Activated effector memory CD4-positive, alpha-beta T cell treated with anti-CD3 and anti-CD28 coated beads, Interleukin-2, amount 50 U/mL, for 16 hours (primary cell): Measurements from ENCODE around the gene PPP2R2D.
A peak's percentile ranks its signal among the peaks of the same experiment; 100 is the strongest.
"Not testable (repeated sequence)": the region's sequence is repeated elsewhere in the genome, so short reads cannot be mapped to it uniquely, and the experiment has no call there.

Experiments used
- DNase-seq: peaks from one replicate; pipeline ENCODE4 v3.0.0-alpha.2; 2020

Gene PPP2R2D

GRCh38 chr10:131979336-131979735 is 78.5 kb downstream of the PPP2R2D start:
- no peak for DNase-seq

GRCh38 chr10:131979821-131980270 is 79.0 kb downstream of the PPP2R2D start:
- DNase-seq = no peak

DNA sequence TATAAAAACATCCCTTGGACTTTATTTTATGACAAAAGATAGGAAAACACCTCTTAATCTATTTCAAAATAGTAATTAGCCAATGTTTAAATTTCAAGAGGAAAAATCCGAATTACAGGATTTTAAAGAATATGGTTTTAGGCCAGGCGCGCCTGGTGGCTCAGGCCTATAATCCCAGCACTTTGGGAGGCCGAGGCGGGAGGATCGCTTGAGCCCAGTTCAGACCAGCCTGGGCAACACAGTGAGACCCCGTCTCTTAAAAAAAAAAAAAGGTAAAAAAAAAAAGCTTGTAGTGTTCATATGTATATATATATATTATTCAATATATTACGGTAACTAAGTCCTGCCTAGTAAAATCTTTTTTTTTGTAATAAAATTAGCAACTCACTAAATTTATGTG is 79.5 kb downstream of the PPP2R2D start:
- no peak for DNase-seq

GRCh38 chr10:131980761-131981428 is 80.1 kb downstream of the PPP2R2D start:
- no peak for DNase-seq

GRCh38 chr10:131981429-131982184 is 80.8 kb downstream of the PPP2R2D start, which contains the start of gene BNIP3:
TSS of gene BNIP3 (minus strand) at chr10:131981923. CDS start at chr10:131981806, 117 bp downstream.
- DNase-seq = peak; percentile 98

- DNase-seq = no peak
Measured at GRCh38 chr10:131982185-131982756, 81.5 kb downstream of the PPP2R2D start.

- no peak for DNase-seq
Measured at GRCh38 chr10:131982796-131983195, 82.0 kb downstream of the PPP2R2D start.

DNA sequence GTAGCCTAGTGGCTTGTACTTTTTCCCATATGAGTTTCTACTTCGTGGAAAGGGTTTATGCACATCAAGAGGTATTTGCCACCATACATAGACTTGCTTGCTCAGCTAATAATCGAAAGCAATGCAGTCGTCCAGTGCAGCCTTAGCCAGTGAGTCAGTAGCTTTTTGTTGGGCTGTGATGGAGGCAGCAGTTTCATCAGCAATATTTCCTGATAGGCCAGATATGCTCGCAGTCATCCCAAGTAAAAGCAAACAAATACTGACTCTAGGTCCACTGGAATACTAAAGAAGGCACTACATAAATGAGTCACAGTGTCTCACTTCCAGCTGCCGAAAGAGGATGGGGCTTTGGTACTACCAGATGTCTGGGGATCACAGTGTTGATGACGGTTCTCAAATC is 83.0 kb downstream of the PPP2R2D start:
- DNase-seq = no peak

GRCh38 chr10:131986851-131987250 is 86.0 kb downstream of the PPP2R2D start:
- DNase-seq = not testable (repeated sequence)

DNA sequence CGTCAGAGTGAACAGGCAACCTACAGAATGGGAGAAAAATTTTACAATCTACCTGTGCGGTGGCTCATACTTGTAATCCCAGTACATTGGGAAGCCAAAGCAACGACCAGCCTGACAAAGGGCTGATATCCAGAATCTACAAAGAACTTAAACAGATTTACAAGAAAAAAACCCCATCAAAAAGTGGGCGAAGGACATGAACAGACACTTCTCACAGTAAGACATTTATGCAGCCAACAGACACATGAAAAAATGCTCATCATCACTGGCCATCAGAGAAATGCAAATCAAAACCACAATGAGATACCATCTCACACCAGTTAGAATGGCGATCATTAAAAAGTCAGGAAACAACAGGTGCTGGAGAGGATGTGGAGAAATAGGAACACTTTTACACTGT is 86.5 kb downstream of the PPP2R2D start:
- not testable (repeated sequence) for DNase-seq

DNA sequence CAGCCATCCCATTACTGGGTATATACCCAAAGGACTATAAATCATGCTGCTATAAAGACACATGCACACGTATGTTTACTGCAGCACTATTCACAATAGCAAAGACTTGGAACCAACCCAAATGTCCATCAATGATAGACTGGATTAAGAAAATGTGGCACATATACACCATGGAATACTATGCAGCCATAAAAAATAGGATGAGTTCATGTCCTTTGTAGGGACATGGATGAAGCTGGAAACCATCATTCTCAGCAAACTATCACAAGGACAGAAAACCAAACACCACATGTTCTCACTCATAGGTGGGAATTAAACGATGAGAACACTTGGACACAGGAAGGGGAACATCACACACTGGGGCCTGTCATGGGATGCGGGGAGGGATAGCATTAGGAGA is 87.0 kb downstream of the PPP2R2D start:
- DNase-seq = not testable (repeated sequence)

- DNase-seq = no peak
Measured at GRCh38 chr10:131991726-131992125, 90.9 kb downstream of the PPP2R2D start.

GRCh38 chr10:131993275-131993674 is 92.5 kb downstream of the PPP2R2D start:
- no peak for DNase-seq

DNA sequence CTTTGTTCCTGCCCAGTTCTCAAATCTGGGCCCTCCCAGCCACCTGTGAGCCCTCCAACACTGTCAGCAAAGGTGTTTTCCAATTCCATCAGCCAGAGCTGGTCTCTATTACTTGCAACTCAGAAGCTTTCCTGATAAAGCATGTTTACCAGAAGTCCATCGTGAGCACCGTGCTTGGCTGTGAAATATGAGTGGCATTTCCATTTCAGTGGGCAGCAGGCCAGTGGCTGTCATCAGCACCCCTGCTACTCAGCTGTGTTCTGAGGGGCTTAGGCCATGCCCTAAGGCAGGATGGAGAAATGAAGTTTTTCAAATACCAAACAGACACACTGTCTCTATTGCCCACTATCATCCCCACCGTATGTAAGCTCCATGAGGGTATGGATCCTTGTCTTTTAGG is 93.6 kb downstream of the PPP2R2D start:
- DNase-seq = no peak

GRCh38 chr10:131996466-131997365 is 95.9 kb downstream of the PPP2R2D start:
- no peak for DNase-seq

- DNase-seq = no peak
Measured at GRCh38 chr10:131997366-131998049, 96.7 kb downstream of the PPP2R2D start.

GRCh38 chr10:131998050-131998844 is 97.4 kb downstream of the PPP2R2D start:
- no peak for DNase-seq

DNA sequence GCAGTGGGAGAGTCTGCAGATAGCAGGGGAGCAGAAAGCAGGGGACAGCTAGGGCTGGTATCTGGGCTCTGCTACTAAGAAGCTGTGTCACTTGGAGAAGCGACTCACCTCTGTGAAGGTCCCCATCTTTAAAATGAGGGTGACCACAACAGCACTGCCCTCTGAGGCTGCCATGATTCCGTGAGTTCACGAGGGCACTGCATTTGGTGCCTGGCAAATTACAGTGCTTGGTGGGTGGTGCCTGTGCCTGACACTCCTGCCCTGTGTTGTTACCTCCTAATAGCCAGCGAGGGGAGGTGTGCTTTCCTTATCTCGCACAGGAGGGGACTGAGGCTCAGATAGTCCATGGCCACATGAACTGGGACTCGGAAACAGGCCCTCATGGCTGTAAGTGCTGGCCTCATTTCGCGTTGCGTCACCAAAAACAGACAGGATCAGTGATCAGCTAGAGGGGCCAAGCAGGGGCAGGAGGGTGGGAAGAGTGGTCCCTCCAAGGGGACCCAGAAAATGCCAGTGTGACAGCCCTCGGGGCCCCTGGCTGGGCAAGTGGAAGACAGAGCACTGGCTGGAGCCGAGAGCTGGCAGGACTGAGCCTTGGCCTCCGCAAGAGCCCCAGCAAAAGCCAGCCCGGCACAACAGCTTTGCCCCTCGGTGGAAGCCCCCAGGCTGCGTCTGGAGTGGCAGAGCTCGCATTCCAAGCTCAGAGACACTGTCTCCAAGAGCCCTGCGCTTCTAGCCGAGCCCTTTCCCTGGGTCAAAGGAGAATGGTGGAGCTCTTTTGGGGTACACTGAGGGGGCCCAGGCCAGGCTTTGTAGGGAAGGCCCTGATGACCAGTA is 98.3 kb downstream of the PPP2R2D start:
- no peak for DNase-seq

DNA sequence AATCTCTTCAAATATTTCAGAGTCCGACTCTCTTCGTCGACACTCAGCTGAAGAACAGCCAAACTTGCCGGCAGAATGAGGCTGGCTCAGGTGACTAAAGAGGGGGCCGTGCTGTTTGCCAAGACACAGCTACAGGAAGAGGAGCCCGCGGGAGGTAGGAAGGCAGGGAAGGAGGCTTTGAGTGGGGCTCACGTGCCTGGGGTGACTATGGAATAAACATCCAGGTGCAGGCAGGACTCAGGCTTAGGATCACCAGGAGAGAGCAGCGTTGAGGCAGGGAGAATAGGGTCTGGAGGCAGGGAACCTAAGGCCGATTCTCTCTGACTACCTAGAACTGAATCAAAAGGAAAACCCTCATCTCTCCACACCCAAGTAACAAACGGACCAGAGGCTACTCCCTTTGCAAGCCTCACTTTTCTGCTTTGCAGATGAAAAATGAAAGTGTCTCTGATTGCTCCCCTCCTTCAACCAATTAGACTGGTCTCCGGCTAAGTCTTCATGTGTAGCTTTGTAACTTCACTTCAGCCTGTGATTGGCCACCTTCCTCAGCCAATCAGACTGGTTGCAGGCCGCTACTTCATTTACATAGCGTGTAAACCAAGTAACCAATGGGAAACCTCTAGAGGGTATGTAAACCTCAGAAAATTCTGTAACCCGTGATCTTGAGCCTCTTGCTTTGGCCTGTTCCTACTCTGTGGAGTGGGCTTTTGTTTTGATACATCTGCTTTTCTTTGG is 100.6 kb downstream of the PPP2R2D start:
- no peak for DNase-seq

- no peak for DNase-seq
Measured at GRCh38 chr10:132002004-132002403, 101.2 kb downstream of the PPP2R2D start.
